Measurements from ENCODE around the gene KISS1.

Gene KISS1

GRCh38 chr1:204216880-204217647 lies 20.8 kb upstream of the KISS1 start:
- DNase-seq: no peak

GRCh38 chr1:204216236-204216635 lies 19.9 kb upstream of the KISS1 start:
- DNase-seq: no peak

DNA sequence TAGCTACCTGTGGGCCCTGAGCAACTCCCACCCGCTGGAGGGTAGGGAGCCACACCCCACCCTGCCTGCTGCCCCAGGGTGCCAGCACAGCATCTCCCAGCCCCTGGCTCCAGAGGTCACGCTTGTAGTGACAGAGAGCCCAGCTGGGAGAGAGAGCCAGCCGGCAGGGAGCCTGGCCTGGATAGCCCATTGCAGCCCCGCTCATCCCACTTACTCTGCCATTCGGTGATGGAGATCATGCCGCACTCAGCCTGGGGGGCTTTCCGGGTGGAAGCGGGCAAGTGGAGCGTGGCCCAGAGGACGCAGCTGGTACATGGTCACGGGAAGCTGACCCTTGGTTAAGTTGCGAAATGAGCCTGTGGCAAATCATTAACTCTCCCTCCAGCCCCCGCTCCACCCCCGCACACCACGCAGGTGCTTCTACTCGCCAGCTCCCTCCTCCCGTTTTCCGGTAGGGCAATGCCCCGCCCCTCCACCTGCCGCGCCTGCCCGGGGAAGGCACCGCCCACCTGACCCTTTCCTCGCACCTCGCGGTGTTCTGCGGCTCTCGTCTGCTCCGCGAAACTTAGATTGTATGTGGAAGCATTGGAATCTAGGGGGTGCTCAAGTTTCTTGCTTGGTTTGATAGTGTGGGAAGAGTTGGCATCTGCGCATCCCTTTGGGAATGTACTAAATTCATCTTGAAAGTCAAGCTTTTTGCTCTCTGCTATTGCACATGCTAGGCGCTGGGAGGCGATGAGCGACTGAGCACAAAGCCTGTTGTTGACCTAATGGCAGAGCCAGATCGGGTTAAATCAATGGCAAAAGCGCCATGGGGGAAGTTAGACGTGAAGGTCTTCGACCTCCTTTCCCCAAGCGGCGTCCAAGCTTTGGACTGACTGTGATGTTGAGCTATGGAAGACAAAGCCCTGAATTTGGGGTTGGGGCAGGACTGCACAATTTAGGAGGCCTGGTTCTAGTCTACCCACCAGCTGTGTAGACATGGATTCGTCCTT lies 17.7 kb upstream of the KISS1 start, which contains the start of gene GOLT1A:
Gene GOLT1A (minus strand): TSS at position 321 of the 995 bp plus-strand sequence. CDS start 82 bp downstream, at position 239.
- DNase-seq: peak; percentile 67

DNA sequence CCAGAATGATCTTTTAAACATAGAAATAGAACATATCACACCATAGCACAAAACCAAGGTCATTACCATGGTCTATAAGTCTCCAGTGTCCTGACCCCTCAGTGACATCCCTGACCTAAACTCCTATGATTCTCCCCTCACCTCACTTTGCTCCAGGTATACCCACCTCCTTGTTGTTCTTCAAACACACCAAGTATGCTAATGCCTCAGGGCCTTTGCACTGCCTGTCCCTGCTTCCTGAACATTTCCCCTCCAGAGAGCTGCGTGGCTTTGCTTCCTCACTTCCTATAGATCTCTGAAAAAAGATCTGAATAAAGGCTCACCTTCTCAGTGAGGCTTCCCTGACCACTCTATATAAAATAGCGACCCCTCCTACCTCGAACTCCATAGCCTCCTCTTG lies 16.4 kb upstream of the KISS1 start:
- DNase-seq: no peak

DNA sequence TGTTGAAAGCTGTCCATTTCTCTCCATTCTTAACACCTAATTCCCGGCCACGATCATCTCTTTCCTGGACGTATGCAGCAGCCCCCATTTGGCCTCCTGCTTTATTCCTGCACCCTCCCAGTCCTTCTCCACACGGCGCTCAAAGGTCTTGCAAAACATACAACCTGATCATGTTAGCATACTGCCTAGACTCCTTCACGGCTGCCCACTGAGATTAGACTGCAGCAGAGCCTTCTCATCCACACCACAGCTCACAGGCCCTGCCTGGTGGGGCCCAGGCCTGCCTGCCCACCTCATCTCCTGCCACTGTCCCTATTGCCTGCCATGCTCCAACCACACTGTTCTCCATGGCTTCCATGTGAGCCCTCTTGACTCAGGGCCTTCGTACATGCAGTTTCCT lies 14.8 kb upstream of the KISS1 start:
- no peak for DNase-seq

DNA sequence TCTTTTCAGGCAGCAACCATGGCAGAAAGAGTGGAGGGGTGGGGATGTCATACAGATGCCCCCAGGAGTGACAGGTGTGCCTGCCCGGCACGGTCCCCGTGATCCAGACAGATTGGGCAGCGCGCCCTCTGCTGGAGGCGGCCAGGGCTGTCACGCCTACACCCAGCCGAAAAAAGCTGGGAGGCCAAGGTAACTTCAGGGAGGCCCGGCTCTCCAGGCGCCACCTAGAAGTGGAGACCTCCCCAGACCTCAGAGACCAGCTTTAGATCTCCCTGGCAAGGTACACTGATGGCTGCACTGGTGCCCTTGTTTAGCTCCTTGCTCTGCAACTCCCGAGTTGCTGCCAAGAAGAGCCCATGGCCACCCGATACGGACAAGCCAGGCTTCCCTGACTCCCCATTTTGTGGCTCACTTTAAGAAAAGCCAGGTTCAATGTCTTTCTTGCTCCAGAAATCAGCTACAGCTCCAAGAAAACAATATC lies 10.9 kb upstream of the KISS1 start:
- DNase-seq: peak; percentile 85

GRCh38 chr1:204206121-204206520 lies 9.8 kb upstream of the KISS1 start:
- no peak for DNase-seq

GRCh38 chr1:204205486-204205885 lies 9.2 kb upstream of the KISS1 start:
- no peak for DNase-seq

- no peak for DNase-seq
These were observed 8.7 kb upstream of the KISS1 start for GRCh38 chr1:204204944-204205343.

DNA sequence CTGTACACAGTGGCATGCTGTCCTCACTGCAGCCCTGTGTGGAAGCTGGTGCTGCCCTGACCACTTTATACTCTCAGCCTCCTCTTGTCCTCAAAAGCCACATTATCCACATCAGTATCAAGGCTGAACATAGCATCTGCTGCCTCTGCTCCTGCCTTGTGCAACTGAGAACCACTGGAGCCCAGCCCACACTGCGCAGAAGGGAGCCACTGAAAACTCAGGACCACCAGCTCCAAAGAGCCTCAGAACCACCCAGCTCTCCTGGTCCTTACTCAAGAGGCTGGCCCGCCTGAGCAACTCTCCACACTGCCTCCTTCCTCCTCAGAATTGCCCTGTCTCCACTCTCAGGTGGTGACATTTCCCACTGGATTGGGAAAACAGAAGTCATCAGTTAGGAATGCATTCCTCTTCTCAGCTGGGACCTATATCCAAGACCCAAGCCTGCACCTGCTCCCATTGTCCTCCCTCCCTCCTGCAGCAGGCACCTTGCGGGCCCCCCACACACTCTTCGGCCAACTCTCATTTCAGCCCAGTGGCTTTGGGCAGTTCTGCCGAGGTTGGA lies 7.0 kb upstream of the KISS1 start:
- DNase-seq: no peak

DNA sequence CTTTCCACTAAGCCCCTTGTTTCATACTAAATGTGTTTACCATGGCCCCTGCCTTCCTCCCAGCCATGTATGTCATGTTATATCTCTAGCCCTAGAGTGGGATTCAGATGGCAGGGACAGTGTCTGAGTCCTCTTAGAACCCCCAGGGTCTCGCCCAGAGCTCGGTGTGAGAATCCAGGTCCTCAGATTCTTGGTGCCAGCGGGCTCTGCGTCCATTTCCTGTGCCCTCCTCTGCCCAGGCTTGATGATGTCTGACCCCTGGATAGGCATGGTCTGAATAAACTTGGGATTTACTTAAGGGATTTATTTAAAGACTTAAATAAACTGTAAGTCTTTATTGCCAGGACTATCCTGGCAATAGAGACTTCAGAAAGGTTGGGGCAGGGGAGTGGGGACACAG lies 6.2 kb upstream of the KISS1 start:
- DNase-seq: no peak

DNA sequence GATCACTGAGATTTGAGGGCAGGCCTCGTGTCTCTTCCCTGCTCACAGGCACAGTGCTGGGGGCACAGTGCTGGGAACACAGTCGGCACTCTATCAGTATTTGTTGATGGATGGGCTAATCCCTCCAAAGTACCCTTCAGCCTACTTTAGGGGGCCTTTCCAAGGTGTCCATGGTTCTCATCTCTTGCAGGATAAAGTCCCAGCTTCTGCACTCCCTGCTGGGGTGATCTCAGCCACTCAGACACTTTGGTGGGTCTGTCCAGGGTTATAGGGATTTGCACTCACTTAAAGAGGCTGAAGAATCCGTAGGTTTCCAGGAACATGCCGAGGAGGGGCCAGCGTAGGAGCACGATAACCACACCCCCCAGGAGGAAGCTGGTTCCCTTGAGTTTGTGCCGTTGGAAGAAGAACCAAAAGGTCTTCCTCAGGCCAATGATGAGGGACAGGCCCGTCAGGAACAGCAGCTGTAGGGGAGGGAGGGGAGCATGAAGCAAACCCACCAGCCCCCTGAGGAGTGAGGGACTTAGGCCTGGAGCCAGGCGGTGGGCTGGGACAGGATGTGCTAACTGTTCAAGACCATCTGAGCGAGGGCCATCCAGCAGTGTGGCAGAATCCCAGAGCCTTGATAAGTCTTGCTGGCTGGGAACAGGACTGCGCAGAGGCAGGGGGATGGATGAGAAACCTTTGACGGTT lies 5.2 kb upstream of the KISS1 start:
- DNase-seq: no peak

DNA sequence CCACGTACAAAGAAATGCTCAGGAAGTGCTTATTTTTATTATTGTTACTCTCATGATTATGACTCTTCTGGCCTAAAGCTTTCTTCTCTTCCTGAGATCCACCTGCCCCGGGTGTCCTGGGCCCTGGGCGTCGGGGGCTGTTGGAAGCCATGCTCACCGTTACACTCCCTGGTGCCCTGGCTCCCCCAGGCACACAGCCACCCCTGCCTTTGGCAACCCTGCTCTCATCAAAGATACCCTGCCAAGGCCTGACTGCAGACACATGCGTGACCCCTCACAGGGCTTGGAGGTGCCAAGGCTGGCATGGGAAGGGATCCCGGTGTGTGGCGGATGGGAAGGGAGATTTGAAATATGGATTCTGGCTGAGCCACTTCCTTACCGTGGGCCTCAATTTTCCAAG lies 3.3 kb upstream of the KISS1 start:
- DNase-seq: no peak

DNA sequence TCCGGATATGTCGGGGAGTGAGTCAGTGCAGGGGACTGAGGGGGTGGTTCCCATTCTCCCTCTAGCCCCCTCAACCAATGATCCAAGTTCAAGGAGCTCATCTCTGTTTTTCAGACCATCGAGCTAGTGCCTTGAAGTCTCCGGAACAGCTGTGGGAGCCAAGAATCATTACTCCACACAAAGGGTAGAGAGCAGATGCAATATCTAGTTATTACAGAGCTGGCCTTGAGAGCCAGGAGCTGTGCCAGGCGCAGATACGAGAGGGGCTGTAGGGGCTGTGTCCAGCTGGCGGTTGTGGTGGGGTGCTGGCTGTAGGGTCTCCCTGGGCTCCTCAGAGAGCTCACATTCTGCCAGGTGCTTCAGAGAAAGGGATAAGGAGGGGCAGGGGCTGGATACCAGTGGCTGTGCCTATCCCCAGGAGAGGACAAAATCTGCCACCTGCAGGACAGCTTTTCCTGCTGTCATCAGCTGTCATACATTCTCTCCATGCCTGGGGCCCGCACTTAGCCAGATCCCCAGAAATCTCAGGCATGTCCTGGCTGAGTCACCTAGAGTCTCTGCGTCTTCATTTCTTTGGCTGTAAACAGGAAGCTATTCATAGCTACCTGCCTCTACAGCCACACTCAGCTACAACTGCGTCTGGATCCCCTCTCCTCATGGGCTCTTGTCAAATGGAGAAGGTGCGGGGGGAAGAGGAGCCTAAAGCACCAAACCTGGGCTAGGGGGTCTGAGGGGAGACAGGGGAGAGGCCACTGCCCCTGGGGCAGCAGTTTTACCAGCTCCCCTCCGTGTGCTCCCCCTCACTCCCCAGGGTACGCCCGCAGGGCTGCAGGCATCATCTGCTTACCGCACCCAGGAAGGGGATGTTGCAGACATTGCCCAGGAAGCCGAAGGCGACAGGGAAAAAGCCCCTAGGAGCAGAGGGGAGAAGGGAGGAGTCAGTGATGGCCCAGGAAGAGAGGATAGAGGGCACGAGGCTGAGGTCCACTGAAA lies 2.4 kb upstream of the KISS1 start:
- DNase-seq: no peak

DNA sequence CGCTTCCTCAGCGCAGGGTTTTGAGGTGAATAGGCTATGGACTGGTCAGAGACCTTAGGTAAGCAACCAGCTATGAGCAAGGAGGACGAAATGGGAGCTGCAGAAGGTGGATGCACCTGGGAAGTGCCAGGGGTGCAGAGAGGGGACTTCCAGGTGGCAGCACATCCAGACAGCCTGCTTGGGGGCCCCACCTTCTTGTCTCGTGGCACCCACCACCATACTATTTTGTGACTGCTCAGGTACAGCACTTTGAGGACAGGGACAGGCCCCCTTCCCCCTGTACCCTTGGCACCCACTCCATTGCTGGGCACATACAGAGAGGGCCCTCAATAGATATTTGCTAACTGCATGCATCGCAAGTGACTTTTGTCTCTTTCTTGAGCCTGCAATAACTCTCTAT lies 777 bp upstream of the KISS1 start:
- DNase-seq: no peak

DNA sequence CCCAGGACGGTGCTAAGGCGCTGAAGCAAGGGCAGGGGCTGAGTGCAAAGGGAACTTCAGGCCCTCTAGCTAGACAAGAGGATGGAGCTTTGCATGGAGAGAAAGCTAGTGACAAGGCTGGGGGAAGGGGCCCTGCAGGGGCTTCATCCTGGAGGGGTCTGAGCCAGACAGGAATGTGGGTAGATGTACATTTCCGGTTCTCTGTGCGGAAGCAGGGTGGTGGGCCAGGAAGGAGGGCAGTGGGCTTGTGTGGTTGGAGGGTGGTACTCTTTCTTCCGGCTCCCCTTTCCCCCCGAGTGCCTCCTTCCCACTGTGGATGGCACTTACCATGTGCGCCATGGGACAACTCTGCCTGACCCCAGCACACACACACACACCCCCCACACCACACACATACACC lies 1.5 kb downstream of the KISS1 start:
- DNase-seq: no peak

DNA sequence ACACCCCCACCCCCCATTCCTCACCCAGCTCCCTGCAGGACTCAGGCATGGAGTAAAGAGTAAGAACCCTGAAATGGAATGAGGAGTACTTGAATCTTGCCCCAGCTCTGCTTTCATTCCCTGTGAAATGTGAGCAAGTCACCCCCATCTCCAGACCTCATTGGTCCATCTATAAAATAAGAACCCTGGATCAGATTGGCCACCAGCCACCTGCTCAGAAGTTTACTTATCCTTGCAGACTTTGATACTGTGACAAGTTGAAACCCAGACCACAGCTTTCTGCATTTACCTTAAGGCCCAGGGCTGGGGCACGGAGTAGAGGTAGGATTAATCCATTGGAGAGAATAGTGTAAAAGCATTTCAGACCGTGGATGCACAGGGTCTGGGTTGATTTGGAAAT lies 2.2 kb downstream of the KISS1 start:
- no peak for DNase-seq

DNA sequence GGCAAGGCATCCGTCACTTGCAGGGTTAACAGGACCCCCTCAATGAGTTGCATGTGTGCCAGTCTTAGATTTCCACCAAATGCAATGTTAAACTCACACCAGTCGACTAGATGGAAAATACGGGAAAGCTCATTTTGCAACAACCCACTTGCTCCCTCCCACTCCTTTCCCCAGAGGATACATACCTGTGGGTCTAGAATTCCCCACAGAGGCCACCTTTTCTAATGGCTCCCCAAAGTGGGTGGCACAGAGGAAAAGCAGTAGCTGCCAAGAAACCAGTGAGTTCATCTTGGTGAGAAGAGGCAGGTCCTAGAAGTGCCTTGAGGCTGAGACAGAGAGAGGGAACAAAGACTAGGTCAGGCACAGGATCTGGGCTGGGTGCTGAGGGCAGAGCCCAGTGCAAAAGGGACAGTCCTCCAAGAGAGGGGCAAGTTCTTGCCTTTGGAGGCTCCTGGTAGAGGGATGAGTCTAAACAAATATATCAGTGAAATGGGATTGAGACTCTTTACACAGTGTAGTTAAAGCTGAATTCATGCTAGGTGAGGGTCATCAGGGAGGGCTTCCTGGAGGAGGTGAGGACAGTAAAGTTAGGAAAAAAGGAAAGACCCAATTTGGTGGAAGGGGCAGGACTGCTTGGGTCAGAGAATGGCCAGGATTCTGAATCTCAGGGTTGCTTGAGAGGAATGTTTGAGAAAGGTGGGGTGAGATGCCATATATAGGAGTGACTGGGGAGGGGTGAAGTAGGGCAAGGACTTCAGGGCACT lies 3.5 kb downstream of the KISS1 start:
- no peak for DNase-seq

GRCh38 chr1:204192046-204192445 lies 4.2 kb downstream of the KISS1 start:
- no peak for DNase-seq

GRCh38 chr1:204191456-204191855 lies 4.8 kb downstream of the KISS1 start:
- no peak for DNase-seq
